HEK293 (cell line): ENCODE measurements around the gene PBXIP1.

ENCODE experiments used
- GLI4 ChIP-seq: fragments of 450-650 bp; formaldehyde crosslinking; IDR thresholded peaks from 2 replicates; pipeline ENCODE4 v1.5.1; 2016; ENCODE audit warnings: missing biosample characterization, missing genetic modification characterization
- ZBTB7A ChIP-seq: fragments of 450-650 bp; formaldehyde crosslinking; IDR thresholded peaks from 2 replicates; pipeline ENCODE4 v1.5.1; 2016; ENCODE audit warnings: low read depth, missing biosample characterization, missing genetic modification characterization
- ZFP37 ChIP-seq: fragments of 450-650 bp; formaldehyde crosslinking; IDR thresholded peaks from 2 replicates; pipeline ENCODE4 v1.5.1; 2016; ENCODE audit warnings: missing biosample characterization, missing genetic modification characterization
- ZNF341 ChIP-seq: fragments of 450-650 bp; formaldehyde crosslinking; IDR thresholded peaks from 2 replicates; pipeline ENCODE4; 2016; ENCODE audit warnings: low read depth, missing biosample characterization, missing genetic modification characterization
- ZNF639 ChIP-seq: fragments of 450-650 bp; formaldehyde crosslinking; IDR thresholded peaks from 2 replicates; pipeline ENCODE4 v1.5.1; 2016; ENCODE audit warnings: missing biosample characterization, missing genetic modification characterization
- TF ChIP-seq, protein P1 (sequence below): fragments of 450-650 bp; formaldehyde crosslinking; IDR thresholded peaks from 2 replicates; pipeline ENCODE4 v1.5.1; 2016; ENCODE audit warnings: missing biosample characterization, missing genetic modification characterization
- TF ChIP-seq, protein P2 (sequence below): fragments of 450-650 bp; formaldehyde crosslinking; IDR thresholded peaks from 2 replicates; pipeline ENCODE4 v1.5.1; 2016; ENCODE audit warnings: missing biosample characterization, missing genetic modification characterization

GRCh38 chr1:154953611-154954038 lies 2.3 kb downstream of the PBXIP1 start:
- TF ChIP-seq GLI4 (no peak), ZNF639 (tag by site-specific recombination) (no peak), ZNF341 (no peak), ZFP37 (tag by site-specific recombination) (no peak), ZBTB7A (tag by site-specific recombination) (no peak)
- TF ChIP-seq, protein P1, sequence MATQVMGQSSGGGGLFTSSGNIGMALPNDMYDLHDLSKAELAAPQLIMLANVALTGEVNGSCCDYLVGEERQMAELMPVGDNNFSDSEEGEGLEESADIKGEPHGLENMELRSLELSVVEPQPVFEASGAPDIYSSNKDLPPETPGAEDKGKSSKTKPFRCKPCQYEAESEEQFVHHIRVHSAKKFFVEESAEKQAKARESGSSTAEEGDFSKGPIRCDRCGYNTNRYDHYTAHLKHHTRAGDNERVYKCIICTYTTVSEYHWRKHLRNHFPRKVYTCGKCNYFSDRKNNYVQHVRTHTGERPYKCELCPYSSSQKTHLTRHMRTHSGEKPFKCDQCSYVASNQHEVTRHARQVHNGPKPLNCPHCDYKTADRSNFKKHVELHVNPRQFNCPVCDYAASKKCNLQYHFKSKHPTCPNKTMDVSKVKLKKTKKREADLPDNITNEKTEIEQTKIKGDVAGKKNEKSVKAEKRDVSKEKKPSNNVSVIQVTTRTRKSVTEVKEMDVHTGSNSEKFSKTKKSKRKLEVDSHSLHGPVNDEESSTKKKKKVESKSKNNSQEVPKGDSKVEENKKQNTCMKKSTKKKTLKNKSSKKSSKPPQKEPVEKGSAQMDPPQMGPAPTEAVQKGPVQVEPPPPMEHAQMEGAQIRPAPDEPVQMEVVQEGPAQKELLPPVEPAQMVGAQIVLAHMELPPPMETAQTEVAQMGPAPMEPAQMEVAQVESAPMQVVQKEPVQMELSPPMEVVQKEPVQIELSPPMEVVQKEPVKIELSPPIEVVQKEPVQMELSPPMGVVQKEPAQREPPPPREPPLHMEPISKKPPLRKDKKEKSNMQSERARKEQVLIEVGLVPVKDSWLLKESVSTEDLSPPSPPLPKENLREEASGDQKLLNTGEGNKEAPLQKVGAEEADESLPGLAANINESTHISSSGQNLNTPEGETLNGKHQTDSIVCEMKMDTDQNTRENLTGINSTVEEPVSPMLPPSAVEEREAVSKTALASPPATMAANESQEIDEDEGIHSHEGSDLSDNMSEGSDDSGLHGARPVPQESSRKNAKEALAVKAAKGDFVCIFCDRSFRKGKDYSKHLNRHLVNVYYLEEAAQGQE (tag by site-specific recombination): no peak
- TF ChIP-seq, protein P2, sequence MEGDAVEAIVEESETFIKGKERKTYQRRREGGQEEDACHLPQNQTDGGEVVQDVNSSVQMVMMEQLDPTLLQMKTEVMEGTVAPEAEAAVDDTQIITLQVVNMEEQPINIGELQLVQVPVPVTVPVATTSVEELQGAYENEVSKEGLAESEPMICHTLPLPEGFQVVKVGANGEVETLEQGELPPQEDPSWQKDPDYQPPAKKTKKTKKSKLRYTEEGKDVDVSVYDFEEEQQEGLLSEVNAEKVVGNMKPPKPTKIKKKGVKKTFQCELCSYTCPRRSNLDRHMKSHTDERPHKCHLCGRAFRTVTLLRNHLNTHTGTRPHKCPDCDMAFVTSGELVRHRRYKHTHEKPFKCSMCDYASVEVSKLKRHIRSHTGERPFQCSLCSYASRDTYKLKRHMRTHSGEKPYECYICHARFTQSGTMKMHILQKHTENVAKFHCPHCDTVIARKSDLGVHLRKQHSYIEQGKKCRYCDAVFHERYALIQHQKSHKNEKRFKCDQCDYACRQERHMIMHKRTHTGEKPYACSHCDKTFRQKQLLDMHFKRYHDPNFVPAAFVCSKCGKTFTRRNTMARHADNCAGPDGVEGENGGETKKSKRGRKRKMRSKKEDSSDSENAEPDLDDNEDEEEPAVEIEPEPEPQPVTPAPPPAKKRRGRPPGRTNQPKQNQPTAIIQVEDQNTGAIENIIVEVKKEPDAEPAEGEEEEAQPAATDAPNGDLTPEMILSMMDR (tag by site-specific recombination): no peak
